Measurements from ENCODE around the gene MRC2. TPM values are rescaled to one million over a fixed set of nuclear protein-coding genes. Genes with fewer than 3 reads are reported as not detected.

Gene MRC2
- total RNA-seq, 1 donor from 2014 or later, result 418 TPM

- Mint-ChIP-seq H3K36me3 (ENCODE audit: unreplicated experiment) (peaks cover 50% of the 10 kb centered on the region), H3K9me3 (ENCODE audit: unreplicated experiment) (no peaks in the 10 kb centered on the region), H3K27me3 (ENCODE audit: unreplicated experiment) (no peaks in the 10 kb centered on the region), H3K4me1 (ENCODE audit: unreplicated experiment) (no peaks in the 10 kb centered on the region), H3K4me3 (ENCODE audit: unreplicated experiment) (no peak overlapping the region), H3K27ac (ENCODE audit: unreplicated experiment) (no peak overlapping the region)
- TF ChIP-seq CTCF (IDR thresholded peaks at IDR 0.05), result no peak
- no peak for DNase-seq (ENCODE audit: extremely low spot score, unreplicated experiment)
Measured at GRCh38 chr17:62681061-62681938, 53.8 kb downstream of the MRC2 start.

DNA sequence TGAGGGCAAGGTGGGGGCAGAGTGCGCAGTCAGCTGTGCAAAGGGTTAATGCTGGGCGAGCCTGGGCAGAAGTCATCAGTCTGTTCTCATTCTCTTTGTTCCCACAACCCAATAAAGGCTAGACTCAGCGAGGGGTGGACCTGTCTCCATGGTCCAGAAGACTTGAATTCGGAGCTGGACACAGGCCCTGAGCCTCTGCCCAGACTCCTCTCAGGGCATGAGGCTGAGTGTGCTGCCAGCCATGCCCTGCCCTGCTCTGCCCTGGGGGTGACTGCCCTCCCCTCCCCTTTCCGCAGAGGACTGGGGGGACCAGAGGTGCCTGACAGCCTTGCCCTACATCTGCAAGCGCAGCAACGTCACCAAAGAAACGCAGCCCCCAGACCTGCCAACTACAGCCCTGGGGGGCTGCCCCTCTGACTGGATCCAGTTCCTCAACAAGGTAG, 54.5 kb downstream of the MRC2 start:
- H3K36me3 Mint-ChIP-seq (ENCODE audit: unreplicated experiment), result peaks cover 51% of the 10 kb centered on the region
- no peak for TF ChIP-seq CTCF (IDR thresholded peaks at IDR 0.05)
- H3K27ac Mint-ChIP-seq (ENCODE audit: unreplicated experiment), result no peak overlapping the region
- H3K4me1 Mint-ChIP-seq (ENCODE audit: unreplicated experiment), result no peaks in the 10 kb centered on the region
- no peak for DNase-seq (ENCODE audit: extremely low spot score, unreplicated experiment)
- H3K9me3 Mint-ChIP-seq (ENCODE audit: unreplicated experiment), result no peaks in the 10 kb centered on the region
- H3K4me3 Mint-ChIP-seq (ENCODE audit: unreplicated experiment), result no peak overlapping the region
- no peaks in the 10 kb centered on the region for H3K27me3 Mint-ChIP-seq (ENCODE audit: unreplicated experiment)

DNA sequence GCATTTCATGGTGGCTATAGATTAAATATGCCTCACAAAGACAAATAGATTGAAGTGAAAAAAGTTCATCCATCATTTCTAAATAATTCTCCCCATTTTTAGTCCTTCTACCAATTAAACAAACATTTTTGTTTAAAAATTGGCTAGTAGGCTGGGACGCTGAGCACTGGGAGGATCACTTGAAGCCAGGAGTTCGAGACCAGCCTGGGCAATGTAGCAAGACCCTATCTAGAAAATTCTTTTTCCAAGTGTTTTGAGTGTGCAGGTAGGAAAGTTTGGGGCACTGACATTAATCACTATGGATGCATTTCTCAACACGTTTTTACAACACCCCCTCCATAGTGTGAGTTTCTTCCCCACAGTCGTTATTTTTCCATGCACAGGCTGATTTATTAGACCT, 56.7 kb downstream of the MRC2 start:
- TF ChIP-seq CTCF (IDR thresholded peaks at IDR 0.05), result no peak
- Mint-ChIP-seq H3K9me3 (ENCODE audit: unreplicated experiment) (no peaks in the 10 kb centered on the region), H3K27me3 (ENCODE audit: unreplicated experiment) (no peaks in the 10 kb centered on the region), H3K36me3 (ENCODE audit: unreplicated experiment) (peaks cover 50% of the 10 kb centered on the region), H3K27ac (ENCODE audit: unreplicated experiment) (no peak overlapping the region), H3K4me3 (ENCODE audit: unreplicated experiment) (no peak overlapping the region), H3K4me1 (ENCODE audit: unreplicated experiment) (no peaks in the 10 kb centered on the region)
- no peak for DNase-seq (ENCODE audit: extremely low spot score, unreplicated experiment)

DNA sequence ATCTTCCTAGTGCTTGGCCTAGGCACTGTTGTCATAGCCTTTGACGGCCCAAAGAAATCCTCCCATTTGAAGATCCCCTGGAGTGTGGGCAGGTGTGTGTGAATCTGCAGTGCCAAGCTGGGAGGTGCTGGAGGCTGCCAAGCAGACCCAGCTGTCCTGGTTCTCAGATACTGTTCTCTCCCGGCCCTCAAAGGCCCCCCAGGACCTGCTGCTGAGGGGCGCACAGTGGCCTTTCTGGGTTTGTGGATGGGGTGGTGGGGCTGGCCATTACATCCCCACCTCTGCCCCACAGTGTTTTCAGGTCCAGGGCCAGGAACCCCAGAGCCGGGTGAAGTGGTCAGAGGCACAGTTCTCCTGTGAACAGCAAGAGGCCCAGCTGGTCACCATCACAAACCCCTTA, 60.5 kb downstream of the MRC2 start:
- Mint-ChIP-seq H3K9me3 (ENCODE audit: unreplicated experiment) (no peaks in the 10 kb centered on the region), H3K27me3 (ENCODE audit: unreplicated experiment) (no peaks in the 10 kb centered on the region), H3K4me1 (ENCODE audit: unreplicated experiment) (no peaks in the 10 kb centered on the region), H3K27ac (ENCODE audit: unreplicated experiment) (no peak overlapping the region), H3K36me3 (ENCODE audit: unreplicated experiment) (peaks cover 49% of the 10 kb centered on the region), H3K4me3 (ENCODE audit: unreplicated experiment) (no peak overlapping the region)
- DNase-seq (ENCODE audit: extremely low spot score, unreplicated experiment), result no peak
- TF ChIP-seq CTCF (IDR thresholded peaks at IDR 0.05), result no peak

- Mint-ChIP-seq H3K4me1 (ENCODE audit: unreplicated experiment) (peaks cover 2% of the 10 kb centered on the region), H3K27ac (ENCODE audit: unreplicated experiment) (no peak overlapping the region), H3K4me3 (ENCODE audit: unreplicated experiment) (no peak overlapping the region), H3K36me3 (ENCODE audit: unreplicated experiment) (peaks cover 52% of the 10 kb centered on the region), H3K9me3 (ENCODE audit: unreplicated experiment) (no peaks in the 10 kb centered on the region), H3K27me3 (ENCODE audit: unreplicated experiment) (no peaks in the 10 kb centered on the region)
- no peak for TF ChIP-seq CTCF (IDR thresholded peaks at IDR 0.05)
- no peak for DNase-seq (ENCODE audit: extremely low spot score, unreplicated experiment)
Measured at GRCh38 chr17:62688398-62689160, 61.1 kb downstream of the MRC2 start.
